ENCODE results near the gene LEFTY1. TPM values are rescaled to one million over a fixed set of nuclear protein-coding genes. Genes with fewer than 3 reads are reported as not detected.

Gene LEFTY1
- total and polyA plus RNA-seq, 2 of the 13 experiments (the other 11 are each of a cell fraction or from before 2014, with no cell fraction given): 0.29 to 0.79 TPM

DNA sequence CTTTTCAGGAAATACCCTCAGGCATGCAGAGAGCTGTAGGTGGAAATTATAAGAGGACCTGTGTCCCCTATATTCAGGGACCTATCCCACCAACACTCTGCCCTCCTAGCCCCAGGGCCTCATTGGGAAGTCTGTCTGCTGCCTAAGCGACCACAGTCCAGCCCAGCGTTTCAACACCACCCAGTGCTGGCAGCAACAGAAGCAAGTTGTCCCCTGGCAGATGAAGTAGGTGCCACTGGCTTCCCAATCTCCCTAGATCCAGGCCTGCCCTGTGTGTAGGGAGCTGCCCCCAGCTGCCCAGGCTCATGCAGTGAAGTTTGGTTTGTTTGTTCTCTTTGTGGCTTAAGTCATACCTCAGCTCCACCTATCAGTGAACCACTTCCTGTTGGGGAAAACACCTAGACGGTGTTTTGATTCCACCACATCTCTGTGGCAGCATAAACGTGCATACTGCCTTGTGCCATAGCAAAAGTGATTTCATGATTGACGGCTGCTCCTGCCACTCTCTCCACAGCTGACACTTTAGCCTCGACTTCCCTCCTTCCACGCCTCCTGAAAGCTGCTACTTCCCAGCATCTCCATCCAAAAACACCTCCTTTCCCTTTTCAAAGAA is 8.1 kb upstream of the LEFTY1 start (continued):
- TF ChIP-seq, protein P1, sequence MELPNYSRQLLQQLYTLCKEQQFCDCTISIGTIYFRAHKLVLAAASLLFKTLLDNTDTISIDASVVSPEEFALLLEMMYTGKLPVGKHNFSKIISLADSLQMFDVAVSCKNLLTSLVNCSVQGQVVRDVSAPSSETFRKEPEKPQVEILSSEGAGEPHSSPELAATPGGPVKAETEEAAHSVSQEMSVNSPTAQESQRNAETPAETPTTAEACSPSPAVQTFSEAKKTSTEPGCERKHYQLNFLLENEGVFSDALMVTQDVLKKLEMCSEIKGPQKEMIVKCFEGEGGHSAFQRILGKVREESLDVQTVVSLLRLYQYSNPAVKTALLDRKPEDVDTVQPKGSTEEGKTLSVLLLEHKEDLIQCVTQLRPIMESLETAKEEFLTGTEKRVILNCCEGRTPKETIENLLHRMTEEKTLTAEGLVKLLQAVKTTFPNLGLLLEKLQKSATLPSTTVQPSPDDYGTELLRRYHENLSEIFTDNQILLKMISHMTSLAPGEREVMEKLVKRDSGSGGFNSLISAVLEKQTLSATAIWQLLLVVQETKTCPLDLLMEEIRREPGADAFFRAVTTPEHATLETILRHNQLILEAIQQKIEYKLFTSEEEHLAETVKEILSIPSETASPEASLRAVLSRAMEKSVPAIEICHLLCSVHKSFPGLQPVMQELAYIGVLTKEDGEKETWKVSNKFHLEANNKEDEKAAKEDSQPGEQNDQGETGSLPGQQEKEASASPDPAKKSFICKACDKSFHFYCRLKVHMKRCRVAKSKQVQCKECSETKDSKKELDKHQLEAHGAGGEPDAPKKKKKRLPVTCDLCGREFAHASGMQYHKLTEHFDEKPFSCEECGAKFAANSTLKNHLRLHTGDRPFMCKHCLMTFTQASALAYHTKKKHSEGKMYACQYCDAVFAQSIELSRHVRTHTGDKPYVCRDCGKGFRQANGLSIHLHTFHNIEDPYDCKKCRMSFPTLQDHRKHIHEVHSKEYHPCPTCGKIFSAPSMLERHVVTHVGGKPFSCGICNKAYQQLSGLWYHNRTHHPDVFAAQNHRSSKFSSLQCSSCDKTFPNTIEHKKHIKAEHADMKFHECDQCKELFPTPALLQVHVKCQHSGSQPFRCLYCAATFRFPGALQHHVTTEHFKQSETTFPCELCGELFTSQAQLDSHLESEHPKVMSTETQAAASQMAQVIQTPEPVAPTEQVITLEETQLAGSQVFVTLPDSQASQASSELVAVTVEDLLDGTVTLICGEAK (IDR thresholded peaks at IDR 0.05): no peak
- TF ChIP-seq, protein P1 (CRISPR knock-in tag; IDR thresholded peaks at IDR 0.05): no peak
- TF ChIP-seq GFI1 (CRISPR knock-in tag; IDR thresholded peaks at IDR 0.05; ENCODE audit: borderline replicate concordance) (no peak), PHB2 (IDR thresholded peaks at IDR 0.05; ENCODE audit: partially characterized antibody) (no peak), SUZ12 (IDR thresholded peaks at IDR 0.05; ENCODE audit: low read depth, low read length) (no peak), DMAP1 (CRISPR knock-in tag; IDR thresholded peaks at IDR 0.05) (no peak), FOXC1 (CRISPR knock-in tag; IDR thresholded peaks at IDR 0.05; ENCODE audit: borderline replicate concordance) (no peak)
- TF ChIP-seq, protein P2, sequence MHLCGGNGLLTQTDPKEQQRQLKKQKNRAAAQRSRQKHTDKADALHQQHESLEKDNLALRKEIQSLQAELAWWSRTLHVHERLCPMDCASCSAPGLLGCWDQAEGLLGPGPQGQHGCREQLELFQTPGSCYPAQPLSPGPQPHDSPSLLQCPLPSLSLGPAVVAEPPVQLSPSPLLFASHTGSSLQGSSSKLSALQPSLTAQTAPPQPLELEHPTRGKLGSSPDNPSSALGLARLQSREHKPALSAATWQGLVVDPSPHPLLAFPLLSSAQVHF (CRISPR knock-in tag; IDR thresholded peaks at IDR 0.05): no peak
- TF ChIP-seq, protein P3, sequence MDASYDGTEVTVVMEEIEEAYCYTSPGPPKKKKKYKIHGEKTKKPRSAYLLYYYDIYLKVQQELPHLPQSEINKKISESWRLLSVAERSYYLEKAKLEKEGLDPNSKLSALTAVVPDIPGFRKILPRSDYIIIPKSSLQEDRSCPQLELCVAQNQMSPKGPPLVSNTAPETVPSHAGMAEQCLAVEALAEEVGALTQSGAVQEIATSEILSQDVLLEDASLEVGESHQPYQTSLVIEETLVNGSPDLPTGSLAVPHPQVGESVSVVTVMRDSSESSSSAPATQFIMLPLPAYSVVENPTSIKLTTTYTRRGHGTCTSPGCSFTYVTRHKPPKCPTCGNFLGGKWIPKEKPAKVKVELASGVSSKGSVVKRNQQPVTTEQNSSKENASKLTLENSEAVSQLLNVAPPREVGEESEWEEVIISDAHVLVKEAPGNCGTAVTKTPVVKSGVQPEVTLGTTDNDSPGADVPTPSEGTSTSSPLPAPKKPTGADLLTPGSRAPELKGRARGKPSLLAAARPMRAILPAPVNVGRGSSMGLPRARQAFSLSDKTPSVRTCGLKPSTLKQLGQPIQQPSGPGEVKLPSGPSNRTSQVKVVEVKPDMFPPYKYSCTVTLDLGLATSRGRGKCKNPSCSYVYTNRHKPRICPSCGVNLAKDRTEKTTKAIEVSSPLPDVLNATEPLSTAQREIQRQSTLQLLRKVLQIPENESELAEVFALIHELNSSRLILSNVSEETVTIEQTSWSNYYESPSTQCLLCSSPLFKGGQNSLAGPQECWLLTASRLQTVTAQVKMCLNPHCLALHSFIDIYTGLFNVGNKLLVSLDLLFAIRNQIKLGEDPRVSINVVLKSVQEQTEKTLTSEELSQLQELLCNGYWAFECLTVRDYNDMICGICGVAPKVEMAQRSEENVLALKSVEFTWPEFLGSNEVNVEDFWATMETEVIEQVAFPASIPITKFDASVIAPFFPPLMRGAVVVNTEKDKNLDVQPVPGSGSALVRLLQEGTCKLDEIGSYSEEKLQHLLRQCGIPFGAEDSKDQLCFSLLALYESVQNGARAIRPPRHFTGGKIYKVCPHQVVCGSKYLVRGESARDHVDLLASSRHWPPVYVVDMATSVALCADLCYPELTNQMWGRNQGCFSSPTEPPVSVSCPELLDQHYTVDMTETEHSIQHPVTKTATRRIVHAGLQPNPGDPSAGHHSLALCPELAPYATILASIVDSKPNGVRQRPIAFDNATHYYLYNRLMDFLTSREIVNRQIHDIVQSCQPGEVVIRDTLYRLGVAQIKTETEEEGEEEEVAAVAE (CRISPR knock-in tag; IDR thresholded peaks at IDR 0.05; ENCODE audit: borderline replicate concordance): no peak
- TF ChIP-seq, protein P4, sequence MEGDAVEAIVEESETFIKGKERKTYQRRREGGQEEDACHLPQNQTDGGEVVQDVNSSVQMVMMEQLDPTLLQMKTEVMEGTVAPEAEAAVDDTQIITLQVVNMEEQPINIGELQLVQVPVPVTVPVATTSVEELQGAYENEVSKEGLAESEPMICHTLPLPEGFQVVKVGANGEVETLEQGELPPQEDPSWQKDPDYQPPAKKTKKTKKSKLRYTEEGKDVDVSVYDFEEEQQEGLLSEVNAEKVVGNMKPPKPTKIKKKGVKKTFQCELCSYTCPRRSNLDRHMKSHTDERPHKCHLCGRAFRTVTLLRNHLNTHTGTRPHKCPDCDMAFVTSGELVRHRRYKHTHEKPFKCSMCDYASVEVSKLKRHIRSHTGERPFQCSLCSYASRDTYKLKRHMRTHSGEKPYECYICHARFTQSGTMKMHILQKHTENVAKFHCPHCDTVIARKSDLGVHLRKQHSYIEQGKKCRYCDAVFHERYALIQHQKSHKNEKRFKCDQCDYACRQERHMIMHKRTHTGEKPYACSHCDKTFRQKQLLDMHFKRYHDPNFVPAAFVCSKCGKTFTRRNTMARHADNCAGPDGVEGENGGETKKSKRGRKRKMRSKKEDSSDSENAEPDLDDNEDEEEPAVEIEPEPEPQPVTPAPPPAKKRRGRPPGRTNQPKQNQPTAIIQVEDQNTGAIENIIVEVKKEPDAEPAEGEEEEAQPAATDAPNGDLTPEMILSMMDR (CRISPR knock-in tag; IDR thresholded peaks at IDR 0.05): peak; percentile 33; the same call in 1 of the 2 replicates
- TF ChIP-seq, protein P5, sequence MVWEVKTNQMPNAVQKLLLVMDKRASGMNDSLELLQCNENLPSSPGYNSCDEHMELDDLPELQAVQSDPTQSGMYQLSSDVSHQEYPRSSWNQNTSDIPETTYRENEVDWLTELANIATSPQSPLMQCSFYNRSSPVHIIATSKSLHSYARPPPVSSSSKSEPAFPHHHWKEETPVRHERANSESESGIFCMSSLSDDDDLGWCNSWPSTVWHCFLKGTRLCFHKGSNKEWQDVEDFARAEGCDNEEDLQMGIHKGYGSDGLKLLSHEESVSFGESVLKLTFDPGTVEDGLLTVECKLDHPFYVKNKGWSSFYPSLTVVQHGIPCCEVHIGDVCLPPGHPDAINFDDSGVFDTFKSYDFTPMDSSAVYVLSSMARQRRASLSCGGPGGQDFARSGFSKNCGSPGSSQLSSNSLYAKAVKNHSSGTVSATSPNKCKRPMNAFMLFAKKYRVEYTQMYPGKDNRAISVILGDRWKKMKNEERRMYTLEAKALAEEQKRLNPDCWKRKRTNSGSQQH (CRISPR knock-in tag; IDR thresholded peaks at IDR 0.05; ENCODE audit: low read depth): no peak
